HepG2 (cell line): Measurements from ENCODE around the gene NMNAT1. TPM values are rescaled to one million over a fixed set of nuclear protein-coding genes. Genes with fewer than 3 reads are reported as not detected.

Experiments
- BCL3 ChIP-seq: sonication (generic); formaldehyde crosslinking; IDR thresholded peaks from 2 replicates; pipeline ENCODE4 v1.5.1; 2020; ENCODE audit warnings: mild to moderate bottlenecking, missing genetic modification reagents, moderate library complexity
- HES4 ChIP-seq: sonication (generic); formaldehyde crosslinking; IDR thresholded peaks from 2 replicates; pipeline ENCODE4 v1.9.0; 2021; ENCODE audit warnings: mild to moderate bottlenecking, missing genetic modification reagents, borderline replicate concordance
- TBX3 ChIP-seq: fragments of 450-650 bp; IDR thresholded peaks from 2 replicates; pipeline ENCODE4 v1.6.1; 2017; ENCODE audit warnings: antibody characterized with exemption, mild to moderate bottlenecking, inconsistent platforms, borderline replicate concordance
- ZFY ChIP-seq: sonication (generic); formaldehyde crosslinking; IDR thresholded peaks from 2 replicates; pipeline ENCODE4 v1.4.0; 2020; ENCODE audit warnings: missing genetic modification reagents
- ZHX2 ChIP-seq, 2 experiments: sonication (generic) in 1 of 2; formaldehyde crosslinking in 1 of 2; IDR thresholded peaks; 2 replicates each; pipeline versions ENCODE4 v1.6.1 to v1.9.0; 2014 to 2022; ENCODE audit warnings: antibody characterized with exemption in 1 of 2, borderline replicate concordance in 1 of 2, inconsistent platforms in 1 of 2, low read depth in 1 of 2, missing genetic modification reagents in 1 of 2
- ZNF547 ChIP-seq: sonication (generic); formaldehyde crosslinking; IDR thresholded peaks from 2 replicates; pipeline ENCODE4 v1.5.1; 2020; ENCODE audit warnings: mild to moderate bottlenecking, missing genetic modification reagents
- polyA plus RNA-seq, 8 experiments: library from polyadenylated mRNA; depleted of rRNA in 3 of 8; stranded (reverse) in 7 of 8; unstranded in 1 of 8; fragments of >200 nt; fragmentation: Illumina TruSeq in 4 of 8; extraction: Trizol in 4 of 8; gene quantifications; 2 replicates each; pipeline versions ENCODE4 v1.2.1 to v1.2.3, GENCODE V29; 2011 to 2016; ENCODE audit warnings: low read depth in 4 of 8, missing spikeins in 1 of 8, mixed read lengths in 1 of 8; ENCODE audit not compliant: insufficient read depth in 1 of 8
- total RNA-seq, 5 experiments: library from RNA; depleted of rRNA; stranded (reverse); fragments of >200 nt; fragmentation: Illumina TruSeq; extraction: Trizol; gene quantifications; 2 replicates each; pipeline ENCODE4 v1.2.3, GENCODE V29; 2016; ENCODE audit warnings: low read depth in 1 of 5
- TF ChIP-seq, protein P1 (sequence below): sonication (generic); formaldehyde crosslinking; IDR thresholded peaks from 2 replicates; pipeline ENCODE4 v1.8.0; 2022; ENCODE audit warnings: mild to moderate bottlenecking, missing genetic modification reagents, moderate library complexity
- TF ChIP-seq, protein P2 (sequence below): sonication (generic); formaldehyde crosslinking; IDR thresholded peaks from 2 replicates; pipeline ENCODE4 v1.8.0; 2022; ENCODE audit warnings: low read depth, missing genetic modification reagents
- TF ChIP-seq, protein P3 (sequence below): fragments of 450-650 bp; IDR thresholded peaks from 2 replicates; pipeline ENCODE4 v1.6.1; 2017
- TF ChIP-seq, protein P4 (sequence below): sonication (generic); formaldehyde crosslinking; IDR thresholded peaks from 2 replicates; pipeline ENCODE4 v1.8.1; 2023; ENCODE audit warnings: missing genetic modification reagents, inconsistent platforms, borderline replicate concordance
- TF ChIP-seq, protein P5 (sequence below): sonication (generic); formaldehyde crosslinking; IDR thresholded peaks from 2 replicates; pipeline ENCODE4 v1.4.0; 2020; ENCODE audit warnings: missing genetic modification reagents, mild to moderate bottlenecking, borderline replicate concordance

NMNAT1 gene
- total and polyA plus RNA-seq, 2 of the 13 experiments (the other 11 are each of a cell fraction or from before 2014, with no cell fraction given): 5.6 to 12.2 TPM

DNA sequence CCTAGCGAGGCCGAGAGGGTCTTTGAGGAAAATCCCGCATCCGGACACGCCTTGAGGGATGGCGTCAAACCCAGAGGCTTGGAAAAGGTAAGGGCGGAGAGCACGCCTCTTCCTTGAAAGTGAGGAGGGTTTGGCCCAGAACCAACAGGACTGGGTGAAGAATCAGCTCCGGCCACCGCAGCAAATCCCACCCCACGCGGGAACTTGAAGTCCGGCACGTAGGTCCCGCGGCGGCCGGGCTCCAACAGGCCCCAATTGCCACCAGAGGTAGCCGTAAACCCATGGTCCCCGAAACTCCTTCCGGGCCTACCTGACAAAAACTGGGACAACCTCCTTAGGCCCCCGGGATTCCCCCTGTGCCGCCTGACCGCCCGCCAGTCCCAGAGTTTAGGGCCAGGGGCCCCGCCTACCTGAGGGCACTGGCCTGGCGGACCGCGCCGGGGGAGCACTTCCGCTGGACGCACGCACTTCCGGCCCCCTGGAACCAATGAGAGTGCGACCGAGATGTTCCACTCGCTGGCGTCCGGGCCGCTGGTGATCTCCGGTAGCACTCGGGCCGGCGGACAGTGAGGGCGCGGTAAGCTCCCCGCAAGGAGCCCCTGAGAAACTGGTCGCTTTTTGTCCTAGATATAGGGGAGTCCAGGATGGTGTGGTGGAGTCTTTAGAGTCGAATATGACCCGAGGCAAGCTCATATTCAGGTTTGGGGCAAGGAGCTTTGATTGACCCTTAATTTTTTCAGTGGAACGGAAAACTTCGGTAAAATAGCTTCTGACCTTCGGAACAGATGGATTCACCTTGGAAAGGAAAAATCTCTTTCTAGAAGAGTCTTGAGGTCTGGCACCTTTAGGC lies at the start of gene NMNAT1, which contains the start of gene LZIC (continued):
- TF ChIP-seq, protein P1, sequence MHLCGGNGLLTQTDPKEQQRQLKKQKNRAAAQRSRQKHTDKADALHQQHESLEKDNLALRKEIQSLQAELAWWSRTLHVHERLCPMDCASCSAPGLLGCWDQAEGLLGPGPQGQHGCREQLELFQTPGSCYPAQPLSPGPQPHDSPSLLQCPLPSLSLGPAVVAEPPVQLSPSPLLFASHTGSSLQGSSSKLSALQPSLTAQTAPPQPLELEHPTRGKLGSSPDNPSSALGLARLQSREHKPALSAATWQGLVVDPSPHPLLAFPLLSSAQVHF (CRISPR knock-in tag): no peak
- TF ChIP-seq, protein P2, sequence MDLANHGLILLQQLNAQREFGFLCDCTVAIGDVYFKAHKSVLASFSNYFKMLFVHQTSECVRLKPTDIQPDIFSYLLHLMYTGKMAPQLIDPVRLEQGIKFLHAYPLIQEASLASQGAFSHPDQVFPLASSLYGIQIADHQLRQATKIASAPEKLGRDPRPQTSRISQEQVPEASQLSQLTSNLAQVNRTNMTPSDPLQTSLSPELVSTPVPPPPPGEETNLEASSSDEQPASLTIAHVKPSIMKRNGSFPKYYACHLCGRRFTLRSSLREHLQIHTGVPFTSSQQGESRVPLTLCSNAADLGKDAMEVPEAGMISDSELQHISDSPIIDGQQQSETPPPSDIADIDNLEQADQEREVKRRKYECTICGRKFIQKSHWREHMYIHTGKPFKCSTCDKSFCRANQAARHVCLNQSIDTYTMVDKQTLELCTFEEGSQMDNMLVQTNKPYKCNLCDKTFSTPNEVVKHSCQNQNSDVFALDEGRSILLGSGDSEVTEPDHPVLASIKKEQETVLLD (CRISPR knock-in tag): peak; percentile 81
- TF ChIP-seq, protein P3, sequence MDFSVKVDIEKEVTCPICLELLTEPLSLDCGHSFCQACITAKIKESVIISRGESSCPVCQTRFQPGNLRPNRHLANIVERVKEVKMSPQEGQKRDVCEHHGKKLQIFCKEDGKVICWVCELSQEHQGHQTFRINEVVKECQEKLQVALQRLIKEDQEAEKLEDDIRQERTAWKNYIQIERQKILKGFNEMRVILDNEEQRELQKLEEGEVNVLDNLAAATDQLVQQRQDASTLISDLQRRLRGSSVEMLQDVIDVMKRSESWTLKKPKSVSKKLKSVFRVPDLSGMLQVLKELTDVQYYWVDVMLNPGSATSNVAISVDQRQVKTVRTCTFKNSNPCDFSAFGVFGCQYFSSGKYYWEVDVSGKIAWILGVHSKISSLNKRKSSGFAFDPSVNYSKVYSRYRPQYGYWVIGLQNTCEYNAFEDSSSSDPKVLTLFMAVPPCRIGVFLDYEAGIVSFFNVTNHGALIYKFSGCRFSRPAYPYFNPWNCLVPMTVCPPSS: no peak
- 0 out of 2 replicates have a peak, but pooled peaks have one; percentile 42 for TF ChIP-seq BCL3
- TF ChIP-seq, protein P4, sequence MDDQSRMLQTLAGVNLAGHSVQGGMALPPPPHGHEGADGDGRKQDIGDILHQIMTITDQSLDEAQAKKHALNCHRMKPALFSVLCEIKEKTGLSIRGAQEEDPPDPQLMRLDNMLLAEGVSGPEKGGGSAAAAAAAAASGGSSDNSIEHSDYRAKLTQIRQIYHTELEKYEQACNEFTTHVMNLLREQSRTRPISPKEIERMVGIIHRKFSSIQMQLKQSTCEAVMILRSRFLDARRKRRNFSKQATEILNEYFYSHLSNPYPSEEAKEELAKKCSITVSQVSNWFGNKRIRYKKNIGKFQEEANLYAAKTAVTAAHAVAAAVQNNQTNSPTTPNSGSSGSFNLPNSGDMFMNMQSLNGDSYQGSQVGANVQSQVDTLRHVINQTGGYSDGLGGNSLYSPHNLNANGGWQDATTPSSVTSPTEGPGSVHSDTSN (CRISPR knock-in tag): peak; percentile 27; the same call in 1 of the 2 replicates
- peak; percentile 77 for TF ChIP-seq ZHX2 (IDR thresholded peaks at IDR 0.05; ENCODE audit: low read depth)
- peak; percentile 42; the same call in 1 of the 2 replicates for TF ChIP-seq ZHX2 (CRISPR knock-in tag; IDR thresholded peaks at IDR 0.05; ENCODE audit: borderline replicate concordance)
- TF ChIP-seq HES4 (CRISPR knock-in tag): peak; percentile 53; the same call in 1 of the 2 replicates
- TF ChIP-seq ZFY (CRISPR knock-in tag): peak; percentile 96
- TF ChIP-seq ZNF547 (CRISPR knock-in tag): no peak
- TF ChIP-seq, protein P5, sequence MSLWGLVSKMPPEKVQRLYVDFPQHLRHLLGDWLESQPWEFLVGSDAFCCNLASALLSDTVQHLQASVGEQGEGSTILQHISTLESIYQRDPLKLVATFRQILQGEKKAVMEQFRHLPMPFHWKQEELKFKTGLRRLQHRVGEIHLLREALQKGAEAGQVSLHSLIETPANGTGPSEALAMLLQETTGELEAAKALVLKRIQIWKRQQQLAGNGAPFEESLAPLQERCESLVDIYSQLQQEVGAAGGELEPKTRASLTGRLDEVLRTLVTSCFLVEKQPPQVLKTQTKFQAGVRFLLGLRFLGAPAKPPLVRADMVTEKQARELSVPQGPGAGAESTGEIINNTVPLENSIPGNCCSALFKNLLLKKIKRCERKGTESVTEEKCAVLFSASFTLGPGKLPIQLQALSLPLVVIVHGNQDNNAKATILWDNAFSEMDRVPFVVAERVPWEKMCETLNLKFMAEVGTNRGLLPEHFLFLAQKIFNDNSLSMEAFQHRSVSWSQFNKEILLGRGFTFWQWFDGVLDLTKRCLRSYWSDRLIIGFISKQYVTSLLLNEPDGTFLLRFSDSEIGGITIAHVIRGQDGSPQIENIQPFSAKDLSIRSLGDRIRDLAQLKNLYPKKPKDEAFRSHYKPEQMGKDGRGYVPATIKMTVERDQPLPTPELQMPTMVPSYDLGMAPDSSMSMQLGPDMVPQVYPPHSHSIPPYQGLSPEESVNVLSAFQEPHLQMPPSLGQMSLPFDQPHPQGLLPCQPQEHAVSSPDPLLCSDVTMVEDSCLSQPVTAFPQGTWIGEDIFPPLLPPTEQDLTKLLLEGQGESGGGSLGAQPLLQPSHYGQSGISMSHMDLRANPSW (CRISPR knock-in tag): peak; percentile 85; the same call in 1 of the 2 replicates
- TF ChIP-seq TBX3: no peak
